HG03108 (cell line): ENCODE data around the gene MIB2.

Source experiments
- ATAC-seq: cut with Tn5 transposase; IDR thresholded peaks from one replicate; pipeline ENCODE4 v1.9.1; 2021; ENCODE audit warnings: moderate library complexity; ENCODE audit not compliant: unreplicated experiment

Gene MIB2

GRCh38 chr1:1614204-1614953 is 921 bp upstream of the MIB2 start:
- ATAC-seq: no peak

GRCh38 chr1:1614954-1615255 is 395 bp upstream of the MIB2 start:
- ATAC-seq: no peak

GRCh38 chr1:1616045-1616790 is 918 bp downstream of the MIB2 start:
- ATAC-seq: peak; percentile 14

GRCh38 chr1:1616838-1617237 is 1.5 kb downstream of the MIB2 start:
- ATAC-seq: no peak

GRCh38 chr1:1617516-1617915 is 2.2 kb downstream of the MIB2 start:
- ATAC-seq: no peak

GRCh38 chr1:1617925-1618324 is 2.6 kb downstream of the MIB2 start:
- ATAC-seq: no peak

GRCh38 chr1:1618396-1619068 is 3.2 kb downstream of the MIB2 start:
- ATAC-seq: no peak

GRCh38 chr1:1619917-1620361 is 4.6 kb downstream of the MIB2 start:
- ATAC-seq: no peak

GRCh38 chr1:1620433-1621139 is 5.3 kb downstream of the MIB2 start:
- ATAC-seq: no peak

GRCh38 chr1:1621173-1622009 is 6.1 kb downstream of the MIB2 start:
- ATAC-seq: no peak

- no peak for ATAC-seq
Measured at GRCh38 chr1:1622010-1622787, 6.9 kb downstream of the MIB2 start.

GRCh38 chr1:1622788-1623094 is 7.4 kb downstream of the MIB2 start:
- ATAC-seq: no peak

- no peak for ATAC-seq
Measured at GRCh38 chr1:1623181-1623630, 7.9 kb downstream of the MIB2 start.

- no peak for ATAC-seq
Measured at GRCh38 chr1:1623631-1624442, 8.5 kb downstream of the MIB2 start.

- ATAC-seq: no peak
Measured at GRCh38 chr1:1624443-1625403, 9.4 kb downstream of the MIB2 start.

- ATAC-seq: no peak
Measured at GRCh38 chr1:1625404-1625775, 10.1 kb downstream of the MIB2 start.

- ATAC-seq: no peak
Measured at GRCh38 chr1:1625824-1626206, 10.5 kb downstream of the MIB2 start.
